GM12878 (cell line): ENCODE measurements around the gene PGAP6. TPM values are rescaled to one million over a fixed set of nuclear protein-coding genes. Genes with fewer than 3 reads are reported as not detected.
A peak's percentile ranks its signal among the peaks of the same experiment; 100 is the strongest.

ENCODE experiments used
- ATF3 ChIP-seq: IDR thresholded peaks from 2 replicates; pipeline ENCODE4 v1.6.1; 2011; ENCODE audit warnings: low read depth, mild to moderate bottlenecking, low read length, moderate library complexity, borderline replicate concordance; ENCODE audit errors: extremely low read depth
- BCL3 ChIP-seq: IDR thresholded peaks from 2 replicates; pipeline ENCODE4 v1.6.1; 2011; ENCODE audit warnings: borderline replicate concordance, low read depth, mild to moderate bottlenecking, moderate library complexity, low read length; ENCODE audit not compliant: insufficient read depth, poor library complexity, severe bottlenecking
- CBX3 ChIP-seq: fragments of 200-600 bp; sonication (generic); IDR thresholded peaks from 2 replicates; pipeline ENCODE4 v1.6.1; 2016; ENCODE audit warnings: low read depth, borderline replicate concordance
- CREB1 ChIP-seq: IDR thresholded peaks from 2 replicates; pipeline ENCODE4 v1.6.1; 2012; ENCODE audit warnings: low read depth, mild to moderate bottlenecking, inconsistent platforms
- E2F8 ChIP-seq: fragments of 450-650 bp; IDR thresholded peaks from 2 replicates; pipeline ENCODE4 v1.6.1; 2018; ENCODE audit warnings: mild to moderate bottlenecking, low read depth, moderate library complexity; ENCODE audit not compliant: partially characterized antibody
- HCFC1 ChIP-seq: fragments of 150-350 bp; IDR thresholded peaks from 2 replicates; pipeline ENCODE4 v1.6.1; 2014; ENCODE audit warnings: low read length
- HDGF ChIP-seq: fragments of 450-650 bp; IDR thresholded peaks from 2 replicates; pipeline ENCODE4 v1.6.1; 2016; ENCODE audit warnings: antibody characterized with exemption
- IKZF1 ChIP-seq: fragments of 450-650 bp; conservative IDR thresholded peaks from 2 replicates; pipeline ENCODE4 v1.6.1; 2017; ENCODE audit warnings: antibody characterized with exemption, mild to moderate bottlenecking
- MEF2B ChIP-seq: fragments of 450-650 bp; IDR thresholded peaks from 2 replicates; pipeline ENCODE4 v1.6.1; 2018; ENCODE audit warnings: mild to moderate bottlenecking, moderate library complexity; ENCODE audit not compliant: partially characterized antibody, poor library complexity, severe bottlenecking
- MLLT1 ChIP-seq: fragments of 450-650 bp; IDR thresholded peaks from 2 replicates; pipeline ENCODE4 v1.6.1; 2016; ENCODE audit warnings: mild to moderate bottlenecking
- NBN ChIP-seq: fragments of 450-650 bp; IDR thresholded peaks from 2 replicates; pipeline ENCODE4 v1.6.1; 2016
- PAX5 ChIP-seq: IDR thresholded peaks from 2 replicates; pipeline ENCODE4 v1.6.1; 2011; ENCODE audit warnings: low read depth, low read length, borderline replicate concordance
- PBX3 ChIP-seq: IDR thresholded peaks from 2 replicates; pipeline ENCODE4 v1.6.1; 2011; ENCODE audit warnings: mild to moderate bottlenecking, low read depth, low read length, moderate library complexity; ENCODE audit not compliant: insufficient replicate concordance
- POLR2A ChIP-seq: IDR thresholded peaks from 2 replicates; pipeline ENCODE4 v1.6.1; 2011; ENCODE audit warnings: low read depth, mild to moderate bottlenecking, low read length
- POLR2AphosphoS2 ChIP-seq: IDR thresholded peaks from 2 replicates; pipeline ENCODE4 v1.6.1; 2011; ENCODE audit warnings: low read depth, mild to moderate bottlenecking, low read length, improper control_type of control experiment, moderate library complexity
- RBBP5 ChIP-seq: fragments of 200-600 bp; sonication (generic); conservative IDR thresholded peaks from 2 replicates; pipeline ENCODE4 v1.6.1; 2016
- RUNX3 ChIP-seq: IDR thresholded peaks from 2 replicates; pipeline ENCODE4 v1.6.1; 2012; ENCODE audit warnings: low read length, inconsistent platforms
- SIN3A ChIP-seq: IDR thresholded peaks from 2 replicates; pipeline ENCODE4 v1.6.1; 2012; ENCODE audit warnings: low read depth, low read length, improper control_type of control experiment
- SKIL ChIP-seq: fragments of 450-650 bp; IDR thresholded peaks from 2 replicates; pipeline ENCODE4 v1.6.1; 2017; ENCODE audit warnings: mild to moderate bottlenecking, low read depth, inconsistent platforms; ENCODE audit not compliant: poor library complexity, severe bottlenecking
- SREBF1 ChIP-seq: IDR thresholded peaks from 2 replicates; pipeline ENCODE4 v1.6.1; 2012; ENCODE audit warnings: mild to moderate bottlenecking, low read length
- YY1 ChIP-seq: IDR thresholded peaks from 2 replicates; pipeline ENCODE4 v1.6.1; 2011; ENCODE audit warnings: low read depth, mild to moderate bottlenecking, low read length
- polyA plus RNA-seq, 11 experiments: library from polyadenylated mRNA; depleted of rRNA in 4 of 11; unstranded in 6 of 11; stranded (reverse) in 5 of 11; fragments of >200 nt; fragmentation: Nextera tagmentation in 4 of 11; fragmentation: Illumina TruSeq in 1 of 11; extraction: Ambion mirVana in 4 of 11; extraction: Trizol in 1 of 11; gene quantifications; 1 replicate in 1 of 11; 2 replicates in 10 of 11; pipeline versions ENCODE4 v1.2.1 to v1.2.3, GENCODE V29; 2011 to 2016; ENCODE audit warnings: inconsistent platforms in 2 of 11, missing spikeins in 2 of 11, low read depth in 1 of 11
- total RNA-seq, 4 experiments: library from RNA; depleted of rRNA in 3 of 4; stranded (reverse); fragments of >200 nt in 3 of 4; fragmentation: Illumina TruSeq in 1 of 4; extraction: Trizol in 1 of 4; gene quantifications; 2 replicates each; pipeline versions ENCODE4 v1.2.1 to v1.2.3, GENCODE V29; 2013 to 2021

PGAP6 gene
- total and polyA plus RNA-seq, 10 of the 15 experiments (the other 5 are each of a cell fraction or from before 2014, with no cell fraction given), result 0.76 to 48.8 (median 18.4) TPM

GRCh38 chr16:349211-349610 lies 32.6 kb downstream of the PGAP6 start (continued):
- no peak for TF ChIP-seq E2F8
- 0 out of 2 replicates have a peak, but pooled peaks have one; percentile 29 for TF ChIP-seq CREB1
- TF ChIP-seq NBN, result 0 out of 2 replicates have a peak, but pooled peaks have one; percentile 60
- TF ChIP-seq MEF2B, result no peak
- no peak for TF ChIP-seq RBBP5
- no peak for TF ChIP-seq HCFC1
- no peak for TF ChIP-seq BCL3
- TF ChIP-seq PBX3, result peak; percentile 34
- 0 out of 2 replicates have a peak, but pooled peaks have one; percentile 18 for TF ChIP-seq YY1
- peak; percentile 86 for TF ChIP-seq RUNX3
- TF ChIP-seq ATF3, result no peak
- TF ChIP-seq SREBF1, result no peak
- TF ChIP-seq PAX5, result peak; percentile 81; the same call in 1 of the 2 replicates
- TF ChIP-seq IKZF1, result 0 out of 2 replicates have a peak, but pooled peaks have one; percentile 27
- TF ChIP-seq CBX3, result no peak
- peak; percentile 36; the same call in 1 of the 2 replicates for TF ChIP-seq POLR2AphosphoS2
- TF ChIP-seq HDGF, result peak; percentile 56; the same call in 1 of the 2 replicates
- no peak for TF ChIP-seq SKIL
- TF ChIP-seq POLR2A, result peak; percentile 70
- peak; percentile 20; the same call in 1 of the 2 replicates for TF ChIP-seq MLLT1
- TF ChIP-seq SIN3A, result 0 out of 2 replicates have a peak, but pooled peaks have one; percentile 36
